A549 (cell line): ENCODE results near the gene PPP2R5A. TPM values are rescaled to one million over a fixed set of nuclear protein-coding genes. Genes with fewer than 3 reads are reported as not detected.

ENCODE experiments used
- ATAC-seq, 2 experiments: fragments of 200-7000 bp in 1 of 2; fragments of >200 bp in 1 of 2; cut with Nextera tagmentation in 1 of 2; cut with Tn5 transposase in 1 of 2; 3 replicates each; pipeline versions ENCODE4 v1.8.0 to v1.9.1; 2018 to 2020; ENCODE audit warnings: mild to moderate bottlenecking in 1 of 2, moderate library complexity in 1 of 2
- CTCF ChIA-PET: fragments of 300-600 bp; sonication (Branson Sonifier 250); formaldehyde crosslinking; extraction: SDS; loops from one replicate; lab custom pipeline; 2021; ENCODE audit warnings: antibody characterized with exemption, inconsistent platforms; lab: Yijun Ruan, JAX
- POLR2A ChIA-PET: fragments of 350-600 bp; formaldehyde crosslinking; extraction: SDS; loops from one replicate; lab custom pipeline; 2021; ENCODE audit warnings: antibody characterized with exemption, inconsistent platforms; lab: Yijun Ruan, JAX
- DNase-seq, 2 experiments: peaks; one replicate each; pipeline versions ENCODE4 v3.0.0 to v3.0.0-alpha.2; 2011 to 2016; ENCODE audit warnings: low read depth in 1 of 2, low spot score in 1 of 2
- FAIRE-seq: peaks from 2 replicates; lab custom pipeline; 2011; peaks lifted over from hg19 to GRCh38; lab: Jason Lieb, UNC
- H3K27ac ChIP-seq, 2 experiments: fragments of >200 bp; sonication (Bioruptor Twin); formaldehyde crosslinking; 3 replicates each; pipeline ENCODE4 v1.5.1; 2016 to 2017
- H3K4me1 ChIP-seq: fragments of >200 bp; sonication (Bioruptor Twin); formaldehyde crosslinking; 3 replicates; pipeline ENCODE4 v1.6.1; 2016
- H3K4me2 ChIP-seq: fragments of >200 bp; sonication (Bioruptor Twin); formaldehyde crosslinking; 3 replicates; pipeline ENCODE4 v1.6.1; 2016
- H3K4me3 ChIP-seq: fragments of >200 bp; sonication (Bioruptor Twin); formaldehyde crosslinking; 3 replicates; pipeline ENCODE4 v1.5.1; 2016
- H3K9me3 ChIP-seq: fragments of >200 bp; sonication (Bioruptor Twin); formaldehyde crosslinking; 3 replicates; pipeline ENCODE4 v1.6.1; 2016
- CEBPB ChIP-seq, 2 experiments: fragments of >200 bp in 1 of 2; sonication (Bioruptor Twin) in 1 of 2; formaldehyde crosslinking in 1 of 2; IDR thresholded peaks; 2 replicates each; pipeline ENCODE4 v1.6.1; 2012 to 2016
- CHD2 ChIP-seq: fragments of 150-350 bp; IDR thresholded peaks from 2 replicates; pipeline ENCODE4 v1.6.1; 2014; ENCODE audit warnings: low read length; ENCODE audit not compliant: partially characterized antibody
- CTCF ChIP-seq: fragments of >200 bp; sonication (Bioruptor Twin); formaldehyde crosslinking; IDR thresholded peaks from 3 replicates; pipeline ENCODE4 v1.5.1; 2016
- GATA3 ChIP-seq: IDR thresholded peaks from 2 replicates; pipeline ENCODE4 v1.6.1; 2012; ENCODE audit warnings: borderline replicate concordance
- HDAC2 ChIP-seq: fragments of 200-600 bp; sonication (generic); IDR thresholded peaks from 2 replicates; pipeline ENCODE4 v1.6.1; 2016
- HMGXB4 ChIP-seq: fragments of 250-450 bp; sonication (Bioruptor Pico); IDR thresholded peaks from 2 replicates; pipeline ENCODE4 v1.5.0; 2021; ENCODE audit warnings: mild to moderate bottlenecking, moderate library complexity, borderline replicate concordance
- HOXA7 ChIP-seq: fragments of 250-450 bp; sonication (Bioruptor Pico); IDR thresholded peaks from 2 replicates; pipeline ENCODE4 v1.5.0; 2020; ENCODE audit warnings: mild to moderate bottlenecking, moderate library complexity
- HOXB13 ChIP-seq: fragments of 250-450 bp; sonication (Bioruptor Pico); IDR thresholded peaks from 2 replicates; pipeline ENCODE4 v1.5.0; 2020; ENCODE audit warnings: low read depth, mild to moderate bottlenecking, moderate library complexity
- HOXB5 ChIP-seq: fragments of 250-450 bp; sonication (Bioruptor Pico); IDR thresholded peaks from 2 replicates; pipeline ENCODE4 v1.5.0; 2020; ENCODE audit warnings: mild to moderate bottlenecking, moderate library complexity
- MAFK ChIP-seq: fragments of 450-650 bp; IDR thresholded peaks from 2 replicates; pipeline ENCODE4 v1.6.1; 2014; ENCODE audit not compliant: partially characterized antibody
- MAZ ChIP-seq: fragments of 150-350 bp; IDR thresholded peaks from 2 replicates; pipeline ENCODE4 v1.6.1; 2014; ENCODE audit warnings: antibody characterized with exemption, low read depth, low read length, borderline replicate concordance
- MYC ChIP-seq: IDR thresholded peaks from 2 replicates; pipeline ENCODE4 v1.6.1; 2012; ENCODE audit warnings: mild to moderate bottlenecking, inconsistent platforms, low read length, improper control_type of control experiment, borderline replicate concordance
- NFE2L2 ChIP-seq: fragments of 150-350 bp; conservative IDR thresholded peaks from 2 replicates; pipeline ENCODE4 v1.6.1; 2014; ENCODE audit warnings: low read length
- NPAS2 ChIP-seq: fragments of 250-450 bp; sonication (Bioruptor Pico); IDR thresholded peaks from 2 replicates; pipeline ENCODE4 v1.8.0; 2022; ENCODE audit warnings: mild to moderate bottlenecking, moderate library complexity, borderline replicate concordance
- NR3C1 ChIP-seq: fragments of >200 bp; sonication (Bioruptor Twin); formaldehyde crosslinking; IDR thresholded peaks from 3 replicates; pipeline ENCODE4 v1.6.1; 2017
- PHF8 ChIP-seq: fragments of 200-600 bp; sonication (generic); IDR thresholded peaks from 2 replicates; pipeline ENCODE4 v1.6.1; 2016; ENCODE audit warnings: low read depth, mild to moderate bottlenecking, antibody characterized with exemption, moderate library complexity, borderline replicate concordance
- POLR2A ChIP-seq: IDR thresholded peaks from 2 replicates; pipeline ENCODE4 v1.6.1; 2012; ENCODE audit warnings: mild to moderate bottlenecking, low read length
- POLR2AphosphoS2 ChIP-seq: conservative IDR thresholded peaks from 2 replicates; pipeline ENCODE4 v1.6.1; 2012; ENCODE audit warnings: low read length, improper control_type of control experiment, inconsistent platforms
- RFX5 ChIP-seq: fragments of 450-650 bp; IDR thresholded peaks from 2 replicates; pipeline ENCODE4 v1.7.1; 2014; ENCODE audit warnings: antibody characterized with exemption, mild to moderate bottlenecking, moderate library complexity
- RNF2 ChIP-seq: fragments of 200-600 bp; sonication (generic); IDR thresholded peaks from 2 replicates; pipeline ENCODE4 v1.6.1; 2016; ENCODE audit warnings: low read depth, mild to moderate bottlenecking, antibody characterized with exemption, moderate library complexity, borderline replicate concordance
- SREBF2 ChIP-seq: fragments of 450-650 bp; IDR thresholded peaks from 2 replicates; pipeline ENCODE4 v1.6.1; 2014; ENCODE audit warnings: mild to moderate bottlenecking, moderate library complexity
- TFCP2L1 ChIP-seq: fragments of 250-450 bp; sonication (Bioruptor Pico); IDR thresholded peaks from 2 replicates; pipeline ENCODE4 v1.5.0; 2021; ENCODE audit warnings: mild to moderate bottlenecking
- TP53 ChIP-seq: fragments of 250-450 bp; sonication (Bioruptor Pico); IDR thresholded peaks from 2 replicates; pipeline ENCODE4 v1.5.0; 2021; ENCODE audit warnings: mild to moderate bottlenecking, moderate library complexity
- USF2 ChIP-seq: fragments of 450-650 bp; IDR thresholded peaks from 2 replicates; pipeline ENCODE4 v1.6.1; 2014; ENCODE audit warnings: antibody characterized with exemption
- ZC3H11A ChIP-seq: fragments of 450-650 bp; IDR thresholded peaks from 2 replicates; pipeline ENCODE4 v1.6.1; 2014; ENCODE audit warnings: antibody characterized with exemption, mild to moderate bottlenecking
- WGBS: methylation state at CpG from one replicate; pipeline ENCODE4 v1.1.6; 2017; ENCODE audit errors: missing lambda C conversion rate; 5-methylcytosine and 5-hydroxymethylcytosine counted together
- polyA plus RNA-seq, 4 experiments: library from polyadenylated mRNA; depleted of rRNA in 3 of 4; stranded (reverse); fragments of >200 nt; fragmentation: RNase III in 1 of 4; extraction: RNeasy Plus Mini Kit Qiagen cat#74134 plus additional on column Dnase treatment in 1 of 4; gene quantifications; 2 replicates in 3 of 4; 3 replicates in 1 of 4; pipeline ENCODE4 v1.2.3, GENCODE V29; 2011 to 2017
- TF ChIP-seq, protein P1 (sequence below): IDR thresholded peaks from 2 replicates; pipeline ENCODE4 v1.6.1; 2012; ENCODE audit warnings: low read depth, borderline replicate concordance
- TF ChIP-seq, protein P2 (sequence below): fragments of 150-350 bp; IDR thresholded peaks from 2 replicates; pipeline ENCODE4 v1.6.1; 2014; ENCODE audit warnings: low read depth, mild to moderate bottlenecking, low read length

The PPP2R5A gene
- polyA plus RNA-seq, 2 of the 4 experiments (the other 2 are of a cell fraction) = 14.9 to 37.6 TPM

DNA sequence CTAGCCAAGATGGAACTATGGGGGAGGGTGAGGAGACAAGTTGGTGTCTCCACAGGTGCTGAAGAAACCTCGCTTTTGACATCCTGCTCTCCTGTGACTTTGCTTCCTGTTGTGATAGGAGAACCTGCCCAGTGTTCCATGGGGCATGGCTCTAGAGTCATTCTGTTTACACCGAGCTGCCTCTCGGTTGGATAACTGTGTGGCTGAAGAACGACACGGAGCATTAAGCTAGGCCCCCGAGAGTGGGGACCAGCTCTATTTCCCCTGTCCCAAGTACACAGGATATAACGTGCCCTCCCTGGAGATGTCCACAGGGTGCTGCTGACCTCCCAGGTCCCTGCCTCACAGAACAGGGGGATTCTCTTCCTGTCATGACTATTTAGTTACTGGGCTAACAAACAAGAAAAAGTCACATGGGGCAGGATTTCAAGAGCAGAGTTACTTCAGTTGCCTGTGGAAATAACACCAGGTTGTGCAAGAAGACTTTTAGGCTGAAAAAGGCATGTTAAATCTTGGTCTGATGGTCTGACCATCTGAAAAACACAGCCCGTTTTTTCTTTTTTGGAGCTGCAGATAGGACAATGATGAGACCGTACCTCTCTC is 29.4 kb upstream of the PPP2R5A start:
- 78% methylated on average over 9 of the region's 9 CpGs for WGBS
- CTCF ChIA-PET = interaction anchor here (0.9 to 2.1 kb wide), 4 partner anchors 13 to 185 kb away, joined by 3 to 4 read pairs (median 4); no protein-coding TSS in a partner anchor
- Histone ChIP-seq H3K9me3 (no peaks in the 10 kb centered on the region), H3K4me3 (no peak overlapping the region), H3K27ac (peak overlapping the region in 1 of 2 experiments; percentile 20; a peak in 1 of 6 replicates), H3K4me2 (no peak overlapping the region), H3K4me1 (peaks cover 10% of the 10 kb centered on the region)
- DNase-seq (no peak), ATAC-seq (peak; percentile 32 to 43; a peak in 4 of 6 replicates), FAIRE-seq (no peak)
- POLR2A ChIA-PET = no interaction called here
- TF ChIP-seq RNF2 (no peak), CHD2 (no peak), TP53 (no peak), HMGXB4 (no peak), TFCP2L1 (CRISPR knock-in tag) (no peak), MAZ (no peak), NR3C1 (no peak), HOXB13 (CRISPR knock-in tag) (no peak), CTCF (no peak), CEBPB (IDR thresholded peaks at IDR 0.05) (no peak), HOXB5 (CRISPR knock-in tag) (no peak), MYC (no peak), SREBF2 (no peak), RFX5 (no peak), HDAC2 (no peak), POLR2AphosphoS2 (no peak), USF2 (no peak), PHF8 (no peak)

DNA sequence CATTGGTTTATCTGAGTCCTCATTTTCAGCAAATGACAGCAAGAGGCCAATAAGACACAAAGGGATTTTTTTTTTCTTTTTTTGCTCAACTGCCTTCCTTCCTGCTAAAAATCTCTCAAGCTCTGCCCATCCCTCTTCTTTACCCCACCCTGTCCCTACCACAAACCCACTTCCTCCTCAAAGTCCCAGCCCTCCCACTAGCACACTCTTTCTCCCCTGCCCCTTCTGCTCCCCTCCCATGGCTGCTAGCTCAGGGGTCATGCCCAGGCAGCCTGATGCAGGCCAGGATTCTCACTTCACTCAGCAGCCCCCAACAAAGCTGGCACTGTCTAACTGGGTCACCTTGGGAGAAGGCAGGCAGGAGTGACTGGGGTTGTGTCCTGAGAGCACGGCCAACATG is 28.8 kb upstream of the PPP2R5A start:
- Histone ChIP-seq H3K9me3 (no peaks in the 10 kb centered on the region), H3K4me3 (no peak overlapping the region), H3K4me2 (no peak overlapping the region), H3K27ac (peak overlapping the region in 1 of 2 experiments; percentile 36; a peak in 1 of 6 replicates), H3K4me1 (peaks cover 10% of the 10 kb centered on the region)
- WGBS = 56% methylated on average over 1 of the region's 1 CpG
- POLR2A ChIA-PET = no interaction called here
- DNase-seq (no peak), ATAC-seq (no peak), FAIRE-seq (no peak)
- CTCF ChIA-PET = interaction anchor here (1.0 to 2.1 kb wide), 5 partner anchors 12 to 186 kb away, joined by 3 to 4 read pairs (median 4); no protein-coding TSS in a partner anchor
- TF ChIP-seq TFCP2L1 (CRISPR knock-in tag) (no peak), GATA3 (no peak), CTCF (no peak), HMGXB4 (no peak), ZC3H11A (no peak), NFE2L2 (no peak), NPAS2 (CRISPR knock-in tag) (no peak), POLR2A (no peak), HOXB13 (CRISPR knock-in tag) (no peak), HOXA7 (CRISPR knock-in tag) (no peak), MAFK (no peak)
- TF ChIP-seq, protein P1, sequence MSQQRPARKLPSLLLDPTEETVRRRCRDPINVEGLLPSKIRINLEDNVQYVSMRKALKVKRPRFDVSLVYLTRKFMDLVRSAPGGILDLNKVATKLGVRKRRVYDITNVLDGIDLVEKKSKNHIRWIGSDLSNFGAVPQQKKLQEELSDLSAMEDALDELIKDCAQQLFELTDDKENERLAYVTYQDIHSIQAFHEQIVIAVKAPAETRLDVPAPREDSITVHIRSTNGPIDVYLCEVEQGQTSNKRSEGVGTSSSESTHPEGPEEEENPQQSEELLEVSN = no peak
- TF ChIP-seq, protein P2, sequence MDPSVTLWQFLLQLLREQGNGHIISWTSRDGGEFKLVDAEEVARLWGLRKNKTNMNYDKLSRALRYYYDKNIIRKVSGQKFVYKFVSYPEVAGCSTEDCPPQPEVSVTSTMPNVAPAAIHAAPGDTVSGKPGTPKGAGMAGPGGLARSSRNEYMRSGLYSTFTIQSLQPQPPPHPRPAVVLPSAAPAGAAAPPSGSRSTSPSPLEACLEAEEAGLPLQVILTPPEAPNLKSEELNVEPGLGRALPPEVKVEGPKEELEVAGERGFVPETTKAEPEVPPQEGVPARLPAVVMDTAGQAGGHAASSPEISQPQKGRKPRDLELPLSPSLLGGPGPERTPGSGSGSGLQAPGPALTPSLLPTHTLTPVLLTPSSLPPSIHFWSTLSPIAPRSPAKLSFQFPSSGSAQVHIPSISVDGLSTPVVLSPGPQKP = no peak
